NCI-H1105 (cell line): ENCODE measurements around the gene EPHA2.

ENCODE experiments used
- DNase-seq: peaks from one replicate; lab custom pipeline; 2025; lab: John Stamatoyannopoulos, UW

EPHA2 gene

DNA sequence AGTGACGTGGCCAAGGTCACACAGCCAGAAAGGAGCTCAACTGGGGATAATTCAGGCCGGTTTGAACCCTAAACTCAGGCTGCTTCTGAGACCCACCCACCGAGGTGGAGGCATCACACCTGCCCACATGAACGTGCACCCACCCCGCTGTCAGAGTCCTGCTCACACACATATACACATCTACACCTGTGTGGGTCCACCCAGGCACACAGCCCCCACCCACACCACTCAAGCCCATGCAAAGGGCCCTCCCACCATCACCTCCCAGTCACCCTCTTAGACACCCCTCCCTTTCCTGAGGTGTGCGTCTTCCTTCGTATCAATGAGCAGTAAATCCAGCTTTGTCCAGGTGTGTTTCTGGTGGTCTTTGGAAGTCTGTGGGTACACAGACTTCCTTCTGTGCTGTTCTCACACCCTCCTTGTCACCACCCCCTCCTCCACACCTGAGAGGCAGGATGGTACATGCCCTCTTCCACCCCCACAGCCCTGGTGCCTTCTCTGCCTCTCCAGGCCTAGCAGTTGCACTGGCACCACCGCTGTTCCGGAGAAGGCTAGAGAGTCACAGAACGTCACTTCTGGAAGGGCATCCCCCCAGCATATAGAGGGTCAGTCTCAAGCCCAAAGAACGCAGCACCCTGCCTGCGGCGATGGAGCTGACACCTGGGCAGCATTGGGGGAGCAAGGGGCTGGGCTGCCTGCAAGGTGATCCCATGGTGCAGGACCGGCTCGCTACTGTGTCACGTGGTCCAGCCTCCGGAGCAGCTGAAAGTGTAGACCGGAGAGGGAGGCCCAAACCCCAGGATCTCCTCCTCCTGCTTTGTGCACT, 63.6 kb downstream of the EPHA2 start:
- DNase-seq: no peak

DNA sequence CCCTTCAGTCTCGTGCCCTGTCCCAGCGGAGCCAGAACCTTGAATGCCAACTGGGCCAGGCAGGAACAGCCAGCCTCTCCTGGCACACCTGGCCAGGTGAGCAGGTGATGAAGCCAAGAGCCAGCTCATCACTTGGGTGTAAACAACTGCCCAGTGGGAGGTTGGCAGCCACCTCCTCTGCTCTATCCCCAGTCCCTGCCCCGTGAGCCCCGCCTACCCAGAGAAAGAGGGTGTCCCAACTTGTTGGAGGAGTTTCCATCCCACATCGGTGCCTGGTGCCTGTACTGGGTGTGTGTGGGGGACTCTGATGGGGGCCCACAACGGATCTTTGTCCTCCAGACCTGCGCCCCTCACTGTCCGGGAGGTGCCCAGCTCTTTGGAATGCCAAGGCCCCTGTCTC, 64.6 kb downstream of the EPHA2 start:
- DNase-seq: peak; percentile 11

DNA sequence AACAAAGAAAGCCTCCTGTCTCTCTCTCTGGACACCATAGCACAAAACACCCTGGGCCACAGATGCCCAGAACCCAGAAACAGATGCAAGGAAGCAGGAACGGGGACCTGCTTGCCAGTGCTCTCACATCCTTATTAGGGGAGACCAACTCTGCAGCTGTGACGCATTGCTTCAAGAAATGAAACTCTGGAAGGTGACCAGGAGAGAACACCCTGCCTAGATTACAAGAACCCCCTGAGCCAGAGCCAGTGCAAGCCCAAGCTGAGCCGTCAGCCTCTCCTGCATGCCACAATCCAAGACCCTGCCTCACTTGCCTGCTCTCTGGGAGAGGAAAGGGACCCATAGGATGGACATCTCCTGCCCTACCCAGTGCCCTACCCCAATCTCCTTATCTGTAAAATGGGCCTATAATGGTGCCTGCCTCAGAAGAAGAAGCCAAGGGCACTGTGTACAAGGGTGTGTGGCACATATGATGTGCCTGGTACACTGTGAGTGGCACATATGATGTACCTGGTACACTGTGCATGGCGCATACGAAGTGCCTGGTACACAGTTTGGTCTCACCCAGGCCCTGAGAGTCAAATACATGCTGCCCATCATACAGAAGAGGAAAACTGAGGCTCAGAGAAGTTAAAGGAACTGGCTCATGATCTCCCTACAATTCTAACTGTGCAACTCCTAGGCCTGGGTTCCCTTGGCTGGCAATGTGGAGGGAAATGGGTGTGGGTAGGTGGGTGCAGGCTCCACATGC, 65.6 kb downstream of the EPHA2 start:
- no peak for DNase-seq

DNA sequence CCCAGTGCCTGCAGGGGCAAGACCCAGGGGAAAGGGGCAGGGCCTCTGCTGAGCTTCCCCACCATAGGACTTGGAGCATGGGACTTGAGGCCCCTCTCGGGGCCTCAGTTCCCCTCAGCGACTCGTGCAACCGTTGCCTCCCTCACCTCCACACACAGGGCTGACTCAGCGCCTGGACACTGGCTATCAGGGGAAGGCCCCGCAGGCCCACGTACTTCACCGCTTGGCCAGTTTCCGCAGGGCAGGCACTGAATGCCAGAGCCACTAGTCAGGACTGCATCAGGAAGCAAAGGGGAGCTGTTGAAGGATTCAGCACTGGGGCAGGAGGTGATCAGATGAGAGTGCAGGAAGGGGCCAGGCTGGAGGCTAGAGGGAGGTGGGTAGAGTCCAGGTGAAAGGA, 66.9 kb downstream of the EPHA2 start:
- DNase-seq: no peak

DNA sequence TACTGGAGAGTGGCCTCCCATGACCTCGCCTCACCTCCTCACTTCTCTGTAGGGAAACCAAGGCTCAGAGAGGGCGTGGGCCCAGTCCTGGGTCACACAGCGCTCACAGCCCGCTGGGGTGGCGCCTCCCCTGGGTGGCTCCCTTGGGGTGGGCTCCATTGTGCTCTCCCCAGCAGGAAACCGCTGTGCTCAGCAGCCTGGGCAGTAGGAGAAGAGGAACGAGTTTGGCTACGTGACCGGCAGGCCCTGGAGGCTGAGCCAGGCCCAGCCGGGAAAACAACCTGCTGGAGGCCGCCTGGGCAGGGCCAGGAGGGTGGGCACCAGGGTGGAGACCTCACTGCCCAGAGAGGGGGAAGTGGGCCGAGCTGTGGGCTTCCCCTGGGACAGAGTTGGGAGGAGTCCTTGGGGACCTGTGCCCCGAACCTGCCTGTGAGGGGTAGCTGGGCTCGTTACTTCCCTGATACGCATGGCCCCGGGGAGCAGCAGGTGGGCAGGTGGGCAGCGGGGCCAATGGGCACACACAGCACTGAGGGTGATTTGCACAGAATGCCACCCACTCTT, 67.4 kb downstream of the EPHA2 start:
- DNase-seq: no peak

DNA sequence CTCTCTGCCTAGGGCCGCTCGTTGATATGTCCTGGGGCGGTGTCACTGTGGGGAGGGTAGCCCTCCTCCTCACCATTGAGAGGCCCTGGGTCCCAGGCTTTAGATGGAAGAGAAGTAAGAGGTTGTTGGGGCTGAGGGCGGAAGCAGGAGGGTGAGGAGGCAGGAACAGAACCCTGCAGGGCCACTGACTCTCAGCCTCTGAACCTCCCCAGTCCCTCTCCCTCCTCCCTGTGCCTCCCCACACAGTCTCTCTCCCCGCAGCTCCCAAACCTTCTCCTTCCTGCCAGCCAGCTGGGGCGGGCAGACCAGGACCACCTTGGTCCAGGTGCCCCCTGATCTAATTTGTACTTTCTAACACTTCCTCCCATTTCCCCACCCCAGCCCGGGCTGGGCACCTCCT, 68.1 kb downstream of the EPHA2 start:
- no peak for DNase-seq

DNA sequence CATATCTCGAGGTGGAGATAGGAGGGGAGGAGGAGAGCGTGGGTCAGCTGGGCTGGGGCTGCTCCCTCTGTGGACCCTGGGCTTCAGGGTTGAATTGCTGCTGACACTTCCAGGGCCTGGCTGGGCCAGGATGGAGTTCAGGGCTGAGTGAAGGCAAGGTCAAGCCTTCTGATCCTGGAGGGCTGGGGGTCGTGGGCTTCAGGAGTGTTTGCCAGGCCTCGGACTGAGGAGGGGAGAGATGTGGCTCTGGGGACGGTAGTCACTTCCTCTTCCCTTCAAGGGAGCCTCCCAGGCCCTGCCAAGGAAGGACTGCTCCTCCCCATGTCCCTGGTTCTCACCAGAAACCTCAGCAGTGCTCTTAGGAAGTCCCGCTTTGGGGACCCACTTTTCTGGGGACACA, 70.3 kb downstream of the EPHA2 start:
- no peak for DNase-seq

DNA sequence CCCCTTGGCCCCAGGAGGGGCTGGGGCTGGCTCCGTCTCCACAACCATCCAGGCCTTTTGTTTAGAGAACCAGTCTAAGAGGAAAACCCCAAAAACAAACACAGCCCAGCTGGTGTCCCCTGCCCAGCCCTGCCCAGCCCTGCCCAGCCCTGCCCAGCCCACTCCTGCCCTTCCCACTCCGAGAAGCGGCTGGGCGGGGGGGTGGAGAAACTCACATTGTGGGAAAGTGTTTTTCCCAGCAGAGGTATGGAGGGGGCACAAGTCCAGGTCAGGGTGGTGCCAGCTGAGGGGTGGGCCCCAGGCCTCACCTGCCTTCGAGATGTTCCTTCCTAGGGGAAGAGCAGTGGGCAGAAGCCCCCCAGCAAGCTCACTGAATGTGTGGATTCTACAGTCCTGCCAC, 72.4 kb downstream of the EPHA2 start:
- no peak for DNase-seq

DNA sequence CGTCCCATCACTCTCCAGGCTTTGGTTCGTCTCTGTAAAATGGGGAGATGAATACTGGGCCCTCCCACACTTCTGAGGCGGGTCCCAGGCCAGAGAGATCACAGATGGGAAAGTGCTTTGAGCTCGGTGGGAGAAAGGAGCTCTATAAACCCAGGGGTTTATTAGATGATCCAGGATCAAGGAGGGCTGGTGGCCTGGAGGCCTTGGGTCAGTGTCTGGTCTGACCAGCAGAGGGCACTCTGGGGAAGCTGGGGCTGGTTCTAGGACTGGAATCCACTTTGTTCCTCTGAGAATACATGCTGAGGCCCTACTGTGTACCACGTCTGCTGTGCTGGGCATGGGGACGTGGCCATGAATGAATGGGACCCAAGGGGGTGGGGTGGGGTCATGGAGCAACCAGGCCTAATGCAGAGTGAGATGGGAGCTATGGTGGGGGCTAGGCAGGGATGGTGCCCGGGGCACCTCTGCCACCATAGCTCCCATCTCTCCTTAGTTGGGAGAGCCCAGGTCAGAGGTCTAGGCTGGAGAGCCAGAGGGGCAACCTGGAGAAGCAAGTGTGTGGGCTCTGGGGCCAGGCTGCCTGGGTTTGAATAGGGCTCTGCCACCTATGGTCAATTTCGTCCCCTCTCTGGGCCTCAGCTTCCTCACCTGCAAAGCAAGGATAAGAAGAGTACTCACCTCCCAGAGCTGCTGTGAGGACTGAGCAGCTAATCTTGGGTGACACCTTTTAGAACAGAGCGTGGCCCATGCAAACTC, 73.4 kb downstream of the EPHA2 start:
- peak; percentile 49 for DNase-seq

DNA sequence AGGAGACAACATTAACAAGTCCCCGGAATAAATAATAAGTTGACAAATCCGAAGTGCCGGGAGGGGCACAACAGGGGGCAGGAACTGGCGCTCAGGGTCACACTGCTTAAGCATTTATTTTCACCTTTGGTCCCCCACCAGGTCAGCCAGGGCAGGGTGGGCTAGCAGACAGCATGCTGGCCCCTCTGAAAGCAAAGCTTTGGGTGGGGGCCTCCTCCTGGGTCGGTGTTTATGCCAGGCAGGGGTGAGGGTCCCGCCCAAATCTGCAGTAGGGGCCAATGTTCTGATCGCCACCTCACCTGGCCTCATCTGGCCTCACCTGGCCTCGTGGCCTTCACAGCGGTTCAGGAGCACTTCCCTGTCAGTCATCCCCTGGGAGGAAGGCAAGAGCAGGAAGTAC, 74.2 kb downstream of the EPHA2 start:
- DNase-seq: no peak

DNA sequence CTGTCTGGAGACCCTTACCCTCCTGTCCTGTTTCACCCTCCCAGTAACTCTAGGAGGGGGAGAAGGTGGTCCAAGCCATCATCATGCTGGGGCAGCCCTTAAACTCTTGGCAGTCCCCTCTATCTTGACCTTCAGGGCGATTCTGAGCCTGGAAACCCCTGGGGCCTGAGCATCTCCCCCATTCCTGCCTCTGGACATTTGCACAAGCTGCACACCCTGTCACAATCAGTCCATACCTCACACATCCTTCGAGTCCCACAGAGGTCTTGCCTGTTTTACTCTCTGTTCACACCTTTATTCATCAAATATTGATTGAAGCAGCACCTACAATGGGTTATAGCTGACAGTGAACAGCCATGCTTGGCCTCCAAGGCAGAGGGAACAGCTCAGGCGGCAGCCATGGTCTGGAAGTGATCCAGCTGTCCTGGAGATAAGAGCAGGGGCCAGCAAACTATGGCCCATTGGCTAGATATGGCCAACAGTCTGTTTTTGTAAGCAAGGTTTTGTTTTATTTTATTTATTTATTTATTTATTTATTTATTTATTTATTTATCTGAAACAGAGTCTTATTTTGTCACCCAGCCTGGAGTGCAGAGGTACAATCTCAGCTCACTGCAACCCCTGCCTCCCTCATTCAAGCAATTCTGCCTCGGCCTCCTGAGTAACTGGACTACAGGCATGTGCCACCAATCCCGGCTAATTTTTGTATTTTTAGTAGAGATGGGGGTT, 75.3 kb downstream of the EPHA2 start:
- no peak for DNase-seq

DNA sequence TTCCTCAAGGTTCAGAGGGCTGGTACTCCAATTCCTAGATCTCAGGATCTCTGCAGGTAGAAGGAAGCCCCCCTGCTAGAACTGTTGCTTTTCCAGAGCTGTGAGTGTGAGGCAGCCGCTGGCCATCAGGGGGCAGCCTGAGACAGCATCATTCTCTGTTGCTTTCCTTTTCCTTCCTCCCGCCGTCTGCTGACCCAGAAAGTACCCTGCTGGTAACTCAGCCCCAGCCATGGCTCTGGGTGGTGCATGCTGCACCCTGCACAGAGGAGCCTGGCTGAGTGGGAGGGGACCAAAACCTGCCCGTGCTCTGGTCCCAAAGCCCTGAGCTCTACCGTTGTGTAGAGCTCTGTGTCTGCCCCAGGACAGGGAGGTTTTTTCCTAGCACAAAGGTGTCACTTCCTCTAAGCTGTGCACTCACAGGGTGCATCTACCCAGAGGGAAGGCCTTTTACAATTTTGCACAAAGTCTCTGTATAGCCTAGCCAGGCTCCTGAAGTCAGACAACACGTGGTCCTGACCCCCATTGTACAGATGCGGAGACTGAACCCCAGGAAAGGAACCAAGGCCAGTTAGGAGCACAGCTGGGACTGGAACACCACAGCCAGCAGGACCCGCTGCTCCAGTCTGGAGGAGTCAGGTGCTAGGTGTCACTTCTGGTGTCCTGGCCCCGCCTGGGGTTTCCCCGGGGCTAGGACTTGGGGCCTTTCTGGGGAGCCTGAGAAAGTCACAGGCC, 76.8 kb downstream of the EPHA2 start:
- peak; percentile 63 for DNase-seq

DNA sequence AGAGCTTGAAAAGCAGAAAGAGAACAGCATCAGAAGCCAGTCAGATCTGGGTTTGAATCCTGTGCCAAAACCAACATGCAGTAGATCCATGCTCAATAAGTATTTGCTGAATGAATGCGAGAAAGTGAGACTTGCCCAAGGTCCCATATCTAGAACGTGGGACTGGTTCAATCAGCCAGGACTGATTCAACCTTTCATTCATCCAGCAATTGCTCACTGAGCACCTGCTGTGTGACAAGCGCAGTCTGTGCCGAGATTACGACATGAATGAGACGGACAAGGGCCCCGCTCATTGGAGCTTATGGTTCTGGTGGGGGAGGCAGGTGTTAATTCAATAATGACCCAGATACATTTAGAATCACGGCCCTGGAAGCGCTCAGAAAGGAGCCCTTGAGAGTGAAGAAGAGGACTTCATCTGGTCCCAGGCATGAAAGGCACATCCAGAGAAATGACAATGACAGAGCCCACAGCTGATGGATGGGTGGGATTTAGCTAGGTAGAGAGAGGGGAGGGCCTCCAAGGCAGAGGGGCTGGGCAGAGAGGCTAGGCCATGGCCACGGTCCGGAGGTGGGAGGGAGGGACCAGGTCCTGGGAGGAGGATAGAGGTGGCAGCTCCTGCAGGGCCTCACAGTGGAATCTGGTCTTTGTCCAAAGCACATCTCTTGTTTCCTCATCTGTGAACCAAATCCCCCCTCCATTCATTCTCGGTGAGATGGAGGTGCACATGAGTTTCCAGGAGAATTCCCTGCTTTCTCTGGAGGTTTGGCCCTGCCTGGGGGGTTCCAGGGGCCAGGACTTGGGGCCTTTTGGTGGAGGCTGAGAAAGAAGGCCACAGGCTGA, 78.2 kb downstream of the EPHA2 start:
- no peak for DNase-seq

DNA sequence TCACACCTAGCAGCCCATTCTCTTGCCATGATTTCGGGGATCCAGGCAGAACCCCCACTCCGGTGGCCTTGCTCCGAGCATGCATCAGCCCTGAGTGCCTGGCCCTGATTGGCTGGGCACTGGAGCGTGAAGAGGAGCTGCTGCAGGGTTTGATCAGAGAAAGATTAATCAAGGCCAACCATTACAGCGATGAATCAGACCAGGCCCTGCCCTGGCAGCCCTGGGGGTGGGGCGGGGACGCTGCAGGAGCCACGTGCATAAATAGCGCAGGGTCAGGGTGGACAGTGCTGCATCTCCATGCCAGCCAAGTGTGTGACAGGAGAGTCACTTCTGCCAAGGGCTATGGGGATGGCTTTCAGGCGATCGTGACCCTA, 79.0 kb downstream of the EPHA2 start:
- DNase-seq: no peak

DNA sequence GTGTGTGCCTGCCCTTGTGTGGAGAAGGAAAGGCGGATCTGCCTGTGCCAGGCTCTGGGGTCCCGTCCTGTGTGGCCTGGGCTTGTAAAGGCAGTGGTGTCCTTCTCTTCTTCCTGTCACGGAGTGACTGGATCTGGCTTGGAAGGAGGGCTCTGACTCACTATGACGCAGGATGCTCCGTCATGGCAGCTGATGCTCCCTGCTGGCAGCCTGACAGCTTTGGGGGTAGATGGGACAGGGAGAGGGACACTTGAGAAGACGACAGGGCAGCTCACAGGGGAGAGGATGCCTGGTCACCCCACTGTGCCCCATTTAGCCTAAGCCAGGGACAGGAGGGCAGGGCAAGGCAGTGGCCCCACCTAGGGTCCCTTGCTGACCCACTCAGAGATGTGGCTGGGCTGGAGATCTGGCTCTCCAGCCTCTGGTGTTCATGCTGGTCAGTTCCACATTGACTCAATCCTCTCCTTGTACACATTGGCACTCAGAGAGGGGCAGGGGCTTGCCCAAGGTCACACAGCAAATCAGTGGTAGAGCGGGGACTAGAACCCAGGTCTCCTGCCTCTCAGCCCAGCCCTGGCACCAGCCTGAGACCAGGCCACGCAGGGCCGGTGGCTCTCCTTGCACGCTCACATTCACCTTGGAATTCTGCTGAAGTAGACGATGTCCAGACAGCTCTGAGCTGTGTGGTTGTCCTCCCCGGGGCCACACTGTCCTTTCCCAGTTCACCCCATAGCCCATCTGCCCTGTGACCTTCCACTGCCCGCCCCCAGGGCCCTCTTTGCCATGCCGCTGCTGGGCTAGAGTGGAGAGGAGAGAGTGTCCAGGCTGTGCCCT, 79.6 kb downstream of the EPHA2 start:
- no peak for DNase-seq

DNA sequence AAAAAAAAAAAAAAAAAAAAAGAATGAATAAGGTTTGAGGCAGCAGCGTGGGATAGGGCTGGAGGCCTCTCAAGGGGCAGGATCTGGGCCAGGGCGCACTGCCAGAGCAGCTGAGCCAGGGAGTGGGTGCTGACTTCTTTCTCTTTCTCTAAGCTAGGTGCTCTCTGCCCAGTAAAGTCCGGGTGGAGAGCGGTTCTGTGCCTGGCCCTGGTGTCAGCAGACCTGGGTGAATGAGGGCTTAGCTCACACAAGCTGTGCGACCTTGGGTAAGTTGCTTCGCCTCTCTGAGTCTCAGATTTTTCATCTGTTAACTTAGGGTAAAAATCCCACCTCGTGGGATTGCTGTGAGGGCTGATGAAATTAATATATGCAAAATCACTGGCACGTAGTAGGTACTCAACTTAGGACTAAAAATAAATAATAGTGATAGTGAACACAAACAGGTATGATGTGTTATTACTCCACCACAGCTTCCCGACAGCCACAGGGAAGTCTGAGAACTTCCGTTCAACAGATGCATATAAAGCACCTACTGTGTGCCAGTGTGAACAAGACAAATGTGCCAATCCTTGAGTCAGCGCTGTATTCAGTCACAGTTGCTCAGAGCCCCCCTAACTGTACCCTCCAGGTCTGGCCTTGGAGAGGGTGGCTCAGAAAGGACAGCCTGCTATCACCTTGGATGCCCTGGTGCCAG, 80.4 kb downstream of the EPHA2 start:
- no peak for DNase-seq
